Measurements from ENCODE around the gene ACAA1. TPM values are rescaled to one million over a fixed set of nuclear protein-coding genes. Genes with fewer than 3 reads are reported as not detected.
A peak's percentile ranks its signal among the peaks of the same experiment; 100 is the strongest.

ACAA1 gene
- total and polyA plus RNA-seq, 2 of the 13 experiments (the other 11 are each of a cell fraction or from before 2014, with no cell fraction given): 60.8 to 188 TPM

DNA sequence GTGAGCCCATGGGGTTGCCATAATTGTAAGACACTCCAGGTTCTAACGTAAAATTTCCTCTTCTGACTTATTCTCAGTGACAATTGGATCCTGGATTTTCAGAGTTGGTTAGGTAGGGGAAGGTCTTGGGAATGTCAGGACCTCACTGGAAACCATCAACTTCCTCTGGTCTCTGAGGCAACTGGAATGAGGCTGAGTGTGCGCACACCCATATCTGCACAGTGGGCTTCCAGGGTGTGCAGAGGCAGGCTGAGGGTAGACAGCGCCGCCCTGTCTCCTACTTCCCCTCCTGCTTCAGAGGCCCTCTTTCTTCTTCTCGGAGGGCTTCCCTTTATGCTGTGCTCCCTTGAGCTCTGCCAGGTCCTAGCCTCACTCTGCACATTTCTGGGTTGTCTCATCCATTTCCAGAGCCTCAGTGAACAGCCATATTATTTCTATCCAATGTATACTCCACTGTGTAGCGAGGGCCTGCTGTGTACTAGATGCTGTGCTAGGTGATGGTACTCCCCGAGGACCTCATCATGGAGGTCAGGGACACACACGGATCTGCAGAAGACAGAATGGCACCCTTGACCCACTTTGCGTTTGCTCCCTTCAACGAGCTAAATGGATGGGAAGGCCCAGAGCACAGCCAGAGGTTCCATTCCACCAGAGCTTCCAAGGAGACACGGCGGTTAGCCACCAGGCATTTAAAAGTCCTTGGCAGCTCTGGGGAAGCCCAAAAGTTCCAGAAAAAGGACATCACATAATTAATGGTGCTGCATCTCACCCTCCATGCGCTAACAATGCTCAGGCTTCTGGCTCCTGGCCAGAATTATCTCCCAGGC lies 18.3 kb downstream of the ACAA1 start (continued):
- TF ChIP-seq HNF1B (CRISPR knock-in tag; IDR thresholded peaks at IDR 0.05) (no peak), THRA (CRISPR knock-in tag; IDR thresholded peaks at IDR 0.05; ENCODE audit: borderline replicate concordance) (no peak), ZNF598 (CRISPR knock-in tag; IDR thresholded peaks at IDR 0.05; ENCODE audit: borderline replicate concordance) (no peak), EHMT2 (IDR thresholded peaks at IDR 0.05; ENCODE audit: borderline replicate concordance, low read depth, low read length) (no peak), SAP130 (CRISPR knock-in tag; IDR thresholded peaks at IDR 0.05; ENCODE audit: low read depth) (no peak), ZFX (CRISPR knock-in tag; IDR thresholded peaks at IDR 0.05; ENCODE audit: low read depth) (0 out of 2 replicates have a peak, but pooled peaks have one; percentile 1), MXD4 (CRISPR knock-in tag; IDR thresholded peaks at IDR 0.05) (0 out of 2 replicates have a peak, but pooled peaks have one; percentile 4), ZNF503 (CRISPR knock-in tag; IDR thresholded peaks at IDR 0.05) (no peak), ZNF747 (CRISPR knock-in tag; IDR thresholded peaks at IDR 0.05; ENCODE audit: borderline replicate concordance) (no peak), ZSCAN29 (CRISPR knock-in tag; conservative IDR thresholded peaks at IDR 0.05) (no peak), ZSCAN5A (CRISPR knock-in tag; IDR thresholded peaks at IDR 0.05; ENCODE audit: borderline replicate concordance) (0 out of 2 replicates have a peak, but pooled peaks have one; percentile 28), NFATC3 (CRISPR knock-in tag; IDR thresholded peaks at IDR 0.05) (no peak), PAF1 (CRISPR knock-in tag; IDR thresholded peaks at IDR 0.05) (no peak), ARID2 (CRISPR knock-in tag; IDR thresholded peaks at IDR 0.05; ENCODE audit: borderline replicate concordance) (no peak)
- TF ChIP-seq, protein P1, sequence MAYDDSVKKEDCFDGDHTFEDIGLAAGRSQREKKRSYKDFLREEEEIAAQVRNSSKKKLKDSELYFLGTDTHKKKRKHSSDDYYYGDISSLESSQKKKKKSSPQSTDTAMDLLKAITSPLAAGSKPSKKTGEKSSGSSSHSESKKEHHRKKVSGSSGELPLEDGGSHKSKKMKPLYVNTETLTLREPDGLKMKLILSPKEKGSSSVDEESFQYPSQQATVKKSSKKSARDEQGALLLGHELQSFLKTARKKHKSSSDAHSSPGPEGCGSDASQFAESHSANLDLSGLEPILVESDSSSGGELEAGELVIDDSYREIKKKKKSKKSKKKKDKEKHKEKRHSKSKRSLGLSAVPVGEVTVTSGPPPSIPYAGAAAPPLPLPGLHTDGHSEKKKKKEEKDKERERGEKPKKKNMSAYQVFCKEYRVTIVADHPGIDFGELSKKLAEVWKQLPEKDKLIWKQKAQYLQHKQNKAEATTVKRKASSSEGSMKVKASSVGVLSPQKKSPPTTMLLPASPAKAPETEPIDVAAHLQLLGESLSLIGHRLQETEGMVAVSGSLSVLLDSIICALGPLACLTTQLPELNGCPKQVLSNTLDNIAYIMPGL (CRISPR knock-in tag; IDR thresholded peaks at IDR 0.05; ENCODE audit: borderline replicate concordance in 1 of 2, low read depth in 1 of 2): peak in 1 of 2 experiments; percentile 18; a peak in 1 of 4 replicates
- TF ChIP-seq, protein P2, sequence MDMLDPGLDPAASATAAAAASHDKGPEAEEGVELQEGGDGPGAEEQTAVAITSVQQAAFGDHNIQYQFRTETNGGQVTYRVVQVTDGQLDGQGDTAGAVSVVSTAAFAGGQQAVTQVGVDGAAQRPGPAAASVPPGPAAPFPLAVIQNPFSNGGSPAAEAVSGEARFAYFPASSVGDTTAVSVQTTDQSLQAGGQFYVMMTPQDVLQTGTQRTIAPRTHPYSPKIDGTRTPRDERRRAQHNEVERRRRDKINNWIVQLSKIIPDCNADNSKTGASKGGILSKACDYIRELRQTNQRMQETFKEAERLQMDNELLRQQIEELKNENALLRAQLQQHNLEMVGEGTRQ (IDR thresholded peaks at IDR 0.05; ENCODE audit: low read depth, low read length): no peak
- TF ChIP-seq, protein P2 (CRISPR knock-in tag; IDR thresholded peaks at IDR 0.05; ENCODE audit: borderline replicate concordance): no peak
